Fibroblast of upper back skin (primary cell): ENCODE data around the gene MIPEP.

Source experiments
- DNase-seq: peaks from one replicate; pipeline ENCODE4 v3.0.0-alpha.2; 2013

The MIPEP gene

GRCh38 chr13:23849670-23850069 is 39.5 kb downstream of the MIPEP start:
- no peak for DNase-seq

DNA sequence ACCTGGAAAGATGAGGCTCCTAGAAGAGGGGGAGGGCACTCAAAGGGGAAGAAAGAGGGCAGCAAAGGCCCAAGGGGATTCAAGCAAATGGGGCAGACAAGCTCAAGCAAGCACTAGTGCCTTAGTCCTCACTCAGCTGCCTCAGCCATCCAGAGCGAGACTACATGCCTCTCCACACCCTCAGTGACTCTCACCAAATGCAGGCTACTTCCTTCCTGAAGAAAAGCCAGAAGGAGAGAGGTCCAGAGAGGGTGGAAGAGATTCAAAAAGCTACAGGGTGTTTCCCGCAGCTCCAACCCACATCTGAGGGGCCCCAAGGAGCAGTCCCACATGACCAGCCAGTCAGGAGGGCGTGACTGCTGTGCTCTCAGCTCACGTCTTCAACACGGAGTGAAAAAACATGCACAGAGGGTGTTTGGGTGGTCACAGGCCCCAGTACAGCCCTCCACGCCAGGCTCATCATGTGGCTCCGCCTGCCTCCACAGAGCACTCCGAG is 40.5 kb downstream of the MIPEP start:
- no peak for DNase-seq

DNA sequence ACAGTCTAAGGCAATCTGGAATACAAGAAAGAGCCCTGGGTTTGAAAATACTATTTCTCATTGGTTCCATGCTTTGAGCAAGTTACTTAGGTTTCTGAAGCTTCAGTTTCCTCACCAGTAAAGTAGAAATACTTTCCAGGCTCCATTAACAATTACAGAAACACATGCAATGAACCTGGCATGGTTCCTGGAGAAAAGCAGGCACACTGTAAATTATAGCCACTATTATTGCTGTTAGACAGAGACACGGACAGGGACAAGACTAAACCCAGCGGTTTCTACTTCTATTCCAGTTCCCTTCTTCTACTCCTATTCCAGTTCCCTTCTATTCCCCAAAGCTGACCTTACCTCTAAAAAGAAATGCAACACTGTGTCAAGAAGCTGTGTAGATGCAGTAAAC is 41.2 kb downstream of the MIPEP start:
- DNase-seq = no peak

GRCh38 chr13:23847497-23847896 is 41.7 kb downstream of the MIPEP start:
- DNase-seq = no peak

GRCh38 chr13:23845105-23845725 is 44.0 kb downstream of the MIPEP start:
- no peak for DNase-seq

- DNase-seq = no peak
Measured at GRCh38 chr13:23844132-23844531, 45.1 kb downstream of the MIPEP start.

GRCh38 chr13:23843436-23843835 is 45.8 kb downstream of the MIPEP start:
- no peak for DNase-seq

DNA sequence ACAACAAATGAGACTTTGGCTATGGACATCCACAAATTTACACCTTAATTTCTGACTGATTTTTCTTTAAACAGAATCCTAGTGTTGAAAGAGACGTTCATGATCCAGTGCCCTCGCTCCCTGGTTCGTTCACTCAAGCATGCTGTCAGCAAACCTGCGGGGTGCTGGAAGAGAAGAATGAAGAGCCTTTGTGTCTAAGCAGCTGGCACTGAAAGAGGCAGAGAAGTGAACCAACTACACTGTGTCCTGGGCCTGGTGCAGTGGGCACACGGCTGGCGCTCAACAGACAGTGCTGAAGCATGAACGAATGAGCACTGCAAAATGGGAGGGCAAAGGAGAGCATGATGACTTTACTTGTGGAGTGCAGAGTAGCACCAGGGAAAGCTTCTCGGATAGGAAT is 46.8 kb downstream of the MIPEP start:
- DNase-seq = no peak

GRCh38 chr13:23833733-23834611 is 55.2 kb downstream of the MIPEP start:
- no peak for DNase-seq

- DNase-seq = peak; percentile 67
Measured at GRCh38 chr13:23828866-23829265, 60.3 kb downstream of the MIPEP start.

DNA sequence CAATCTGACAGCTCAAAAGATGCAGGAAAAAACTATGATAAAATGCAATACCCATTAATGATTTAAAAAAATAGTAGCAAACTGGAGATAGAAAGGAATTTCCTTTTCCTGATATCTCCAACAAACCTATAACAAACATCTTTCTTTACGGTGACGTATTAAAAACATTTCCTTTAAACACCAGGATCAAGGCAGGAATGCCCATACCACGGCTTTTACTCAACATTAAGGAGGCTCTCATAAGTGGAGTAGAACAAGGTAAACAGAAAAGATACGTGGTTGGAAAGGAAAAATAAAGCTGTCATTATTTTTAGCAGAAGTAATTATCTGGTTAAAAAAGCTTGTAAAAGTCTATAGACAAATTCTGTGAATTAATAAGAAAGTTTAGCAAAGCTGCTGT is 61.1 kb downstream of the MIPEP start:
- no peak for DNase-seq

DNA sequence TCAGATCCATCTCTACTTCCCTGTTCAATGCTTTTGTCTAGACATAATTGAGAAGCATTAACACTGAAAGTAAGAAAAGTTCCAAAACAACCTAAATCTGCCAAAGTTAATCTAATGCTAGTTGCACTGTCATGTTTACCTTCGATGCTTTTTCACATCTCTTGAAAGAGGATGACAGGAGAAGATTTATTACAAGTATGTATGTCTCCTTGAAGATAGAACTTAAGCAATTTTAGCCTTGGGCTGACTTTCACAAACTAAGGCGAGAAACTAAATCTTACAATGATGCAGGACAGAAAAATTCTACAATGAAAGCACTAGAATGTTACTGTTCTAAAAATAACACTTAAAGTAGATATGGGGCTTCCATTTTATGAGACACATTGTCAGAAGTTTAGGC is 64.0 kb downstream of the MIPEP start:
- DNase-seq = no peak

- DNase-seq = no peak
Measured at GRCh38 chr13:23824371-23824770, 64.8 kb downstream of the MIPEP start.

DNA sequence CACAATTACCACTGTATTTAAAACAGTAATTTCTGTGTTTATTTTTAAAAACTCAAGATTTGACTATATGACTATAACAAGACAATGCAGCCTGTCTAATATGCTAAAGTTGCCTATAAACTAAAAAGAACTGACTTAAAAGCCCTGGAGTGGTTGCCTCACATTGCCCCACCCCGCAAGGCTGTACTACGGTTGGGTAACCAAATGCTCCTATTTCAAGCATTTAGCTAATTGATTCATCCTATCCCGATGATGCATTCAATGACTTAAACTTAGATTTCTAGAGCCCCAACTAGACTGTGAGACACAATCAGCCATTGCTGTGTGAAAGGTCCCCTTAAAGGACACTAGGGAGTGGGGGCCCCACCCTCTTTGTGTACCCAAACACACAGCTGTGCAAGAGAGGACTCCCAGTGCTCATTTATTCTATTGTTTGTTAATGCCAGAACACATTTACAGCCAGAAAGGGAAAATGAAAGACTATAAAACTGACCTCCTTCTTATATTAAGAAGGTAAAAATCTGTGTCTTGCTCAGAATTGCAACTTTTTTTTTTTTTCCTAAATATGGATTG is 66.9 kb downstream of the MIPEP start:
- no peak for DNase-seq

DNA sequence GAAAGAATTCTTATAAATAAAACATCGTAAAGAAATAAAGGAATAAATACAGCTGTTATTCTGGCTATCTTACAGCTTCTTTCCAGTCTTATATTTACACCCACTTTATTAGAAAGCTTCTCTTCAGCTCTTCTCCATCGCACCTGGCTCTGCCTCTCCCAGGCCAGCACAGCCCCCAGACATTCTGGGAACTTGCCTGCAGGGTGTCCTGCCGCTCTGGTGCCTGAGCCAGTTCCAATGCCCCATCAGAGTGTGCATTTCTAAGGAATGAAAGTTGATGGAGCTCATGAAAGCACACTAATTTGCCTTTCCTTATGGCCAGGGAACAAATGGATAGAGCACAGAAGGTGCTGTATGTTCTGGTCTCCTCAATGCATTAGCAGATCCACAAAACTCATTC is 68.7 kb downstream of the MIPEP start:
- DNase-seq = no peak

DNA sequence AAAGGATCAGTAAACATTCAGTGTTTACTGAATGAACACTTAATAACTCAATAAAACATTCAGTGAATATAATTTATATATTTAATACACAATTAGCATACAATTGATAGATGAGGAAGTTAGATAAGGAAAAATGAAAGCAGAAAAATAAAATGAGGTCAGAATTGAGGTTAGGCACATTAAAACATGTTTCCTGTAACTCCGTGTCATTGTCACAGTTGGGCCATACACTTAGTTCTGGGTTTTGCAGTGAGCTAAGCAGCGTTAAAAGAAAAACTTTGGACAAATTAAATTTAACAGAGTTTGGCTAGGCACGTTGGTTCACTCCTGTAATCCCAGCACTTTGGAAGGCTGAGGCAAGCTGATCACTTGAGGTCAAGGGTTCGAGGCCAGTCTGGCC is 71.4 kb downstream of the MIPEP start:
- DNase-seq = no peak

GRCh38 chr13:23817136-23817535 is 72.1 kb downstream of the MIPEP start:
- DNase-seq = no peak

DNA sequence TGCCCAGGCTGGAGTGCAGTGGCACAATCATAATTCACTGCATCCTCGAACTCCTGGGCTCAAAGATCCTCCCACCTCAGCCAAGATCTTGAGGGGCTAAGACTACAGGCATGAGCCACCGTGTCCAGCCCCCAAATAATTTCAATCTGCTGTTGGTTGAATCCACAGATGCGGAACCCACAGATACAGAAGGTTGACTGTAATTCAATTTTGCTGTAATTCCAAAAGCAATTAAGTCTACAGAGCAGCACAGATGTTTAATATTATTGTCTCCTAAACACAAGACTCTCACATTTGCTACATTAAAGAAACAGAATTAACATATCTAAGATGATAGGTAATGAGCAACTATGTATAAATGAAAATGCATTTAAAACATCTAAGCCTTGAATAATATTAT is 75.6 kb downstream of the MIPEP start:
- DNase-seq = no peak

DNA sequence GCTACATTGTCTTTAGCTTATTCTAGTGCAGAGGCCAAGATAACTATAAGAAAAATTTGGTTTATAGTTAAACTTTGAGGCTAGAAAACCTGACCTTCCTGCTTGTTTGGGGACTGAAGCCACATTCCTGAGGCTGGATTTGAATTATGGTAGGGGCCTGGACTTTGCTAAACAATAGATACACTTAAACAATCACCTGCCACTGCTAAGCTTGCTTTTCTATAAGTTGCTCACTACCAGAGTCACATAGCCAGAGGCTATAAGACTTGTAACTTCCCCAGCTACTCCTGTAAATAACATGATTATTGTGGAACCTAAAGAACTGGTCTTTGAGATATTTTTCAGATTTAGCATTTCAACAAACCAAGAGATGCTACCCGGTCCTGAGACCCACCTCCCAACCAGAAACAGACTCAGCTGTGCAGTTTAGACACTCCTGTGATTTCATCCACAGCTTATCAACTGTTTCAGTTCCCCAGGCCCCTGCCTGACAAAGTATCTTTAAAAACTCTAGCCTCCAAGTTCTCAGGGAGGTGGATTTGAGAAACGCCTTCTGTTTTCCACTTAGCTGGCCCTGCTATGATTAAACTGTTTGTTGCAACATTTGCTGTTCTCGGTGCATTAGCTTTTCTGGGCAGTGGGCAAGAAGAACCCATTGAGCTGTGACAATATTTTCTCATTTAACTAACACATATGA is 77.7 kb downstream of the MIPEP start:
- DNase-seq = no peak

- DNase-seq = no peak
Measured at GRCh38 chr13:23810685-23811240, 78.4 kb downstream of the MIPEP start.

DNA sequence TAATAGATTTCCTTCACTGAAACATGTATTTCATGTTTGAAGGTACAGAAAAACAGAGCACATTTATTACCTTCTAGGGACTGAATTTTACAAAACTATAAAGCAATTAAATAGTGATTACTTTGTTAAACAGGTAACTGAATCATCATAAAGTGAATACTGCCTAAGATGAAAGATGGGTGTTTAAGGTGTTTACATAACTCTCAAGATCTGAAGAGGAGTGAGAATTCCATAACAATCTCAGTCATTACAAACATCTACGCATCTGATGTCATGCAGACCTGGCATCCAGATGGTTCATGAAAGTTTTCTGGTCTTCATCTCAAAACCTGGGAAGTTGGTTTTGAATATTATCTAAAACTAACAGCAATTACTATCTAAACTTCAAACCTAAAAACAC is 80.4 kb downstream of the MIPEP start:
- no peak for DNase-seq

GRCh38 chr13:23806874-23807526 is 82.2 kb downstream of the MIPEP start:
- DNase-seq = no peak

- peak; percentile 34 for DNase-seq
Measured at GRCh38 chr13:23805821-23806220, 83.4 kb downstream of the MIPEP start.
